GM18907 (cell line): ENCODE results near the gene BTBD9.

ENCODE experiments used
- ATAC-seq: cut with Tn5 transposase; IDR thresholded peaks from one replicate; pipeline ENCODE4 v1.9.1; 2021; ENCODE audit warnings: mild to moderate bottlenecking, moderate library complexity; ENCODE audit not compliant: unreplicated experiment

Gene BTBD9

DNA sequence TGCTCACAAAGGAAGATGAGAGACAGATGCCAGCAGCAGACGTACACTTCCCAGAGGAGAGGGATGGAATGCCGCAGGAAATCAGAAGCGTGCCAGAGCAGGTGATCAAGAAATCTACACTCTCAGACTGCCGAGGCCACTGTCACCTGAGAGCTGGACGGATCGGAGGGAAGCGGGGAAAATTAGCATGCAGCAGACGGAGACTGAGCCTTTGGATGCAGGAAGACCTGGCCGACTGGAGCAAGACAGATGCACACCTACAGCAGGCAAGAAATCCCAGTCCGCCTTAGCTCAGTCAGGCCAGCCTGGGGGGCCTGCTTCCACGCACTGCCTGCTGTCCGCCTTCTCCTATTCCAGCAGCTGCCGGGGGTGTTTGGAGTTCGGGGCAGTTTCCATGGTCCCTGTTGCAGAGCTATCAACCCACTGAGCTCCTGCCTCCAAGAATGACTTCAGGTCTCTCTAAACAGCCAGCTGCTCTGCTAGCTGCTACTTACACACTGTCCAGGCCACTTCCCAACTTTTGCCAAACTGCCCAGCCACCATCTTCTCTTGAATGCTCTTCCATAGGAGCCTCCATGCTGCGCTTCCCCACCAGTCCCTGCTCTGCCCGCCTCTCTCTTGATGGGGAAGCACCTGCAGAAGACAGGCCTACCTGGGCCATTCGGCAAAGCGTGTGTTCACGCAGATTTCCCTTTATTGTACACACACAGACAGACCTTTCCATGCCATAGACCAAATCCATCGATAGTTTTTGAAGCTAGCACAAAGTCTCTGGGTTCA lies 451.7 kb downstream of the BTBD9 start:
- ATAC-seq, result no peak

GRCh38 chr6:38187325-38187724 lies 452.4 kb downstream of the BTBD9 start:
- ATAC-seq, result no peak

- ATAC-seq, result no peak
Measured at GRCh38 chr6:38185752-38186151, 454.0 kb downstream of the BTBD9 start.

DNA sequence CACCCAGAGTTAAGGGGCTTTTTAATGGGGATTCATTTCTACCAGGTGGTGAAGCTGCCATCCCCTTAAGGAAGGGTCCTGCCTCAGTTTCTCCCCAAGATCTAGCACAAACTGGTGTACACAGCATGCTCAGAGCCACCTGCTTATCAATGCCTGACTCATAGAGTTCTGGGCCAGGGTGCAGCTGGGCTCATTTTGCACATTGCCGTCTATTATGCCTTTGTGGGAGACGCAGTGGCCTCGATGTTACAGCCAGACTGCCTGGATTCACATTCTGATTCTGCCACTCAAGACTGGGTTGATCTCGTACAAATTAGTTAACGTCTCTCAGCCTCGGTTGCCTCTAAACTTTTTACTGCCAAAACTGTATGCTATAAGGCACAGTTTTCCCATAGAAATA lies 454.5 kb downstream of the BTBD9 start:
- ATAC-seq, result no peak

DNA sequence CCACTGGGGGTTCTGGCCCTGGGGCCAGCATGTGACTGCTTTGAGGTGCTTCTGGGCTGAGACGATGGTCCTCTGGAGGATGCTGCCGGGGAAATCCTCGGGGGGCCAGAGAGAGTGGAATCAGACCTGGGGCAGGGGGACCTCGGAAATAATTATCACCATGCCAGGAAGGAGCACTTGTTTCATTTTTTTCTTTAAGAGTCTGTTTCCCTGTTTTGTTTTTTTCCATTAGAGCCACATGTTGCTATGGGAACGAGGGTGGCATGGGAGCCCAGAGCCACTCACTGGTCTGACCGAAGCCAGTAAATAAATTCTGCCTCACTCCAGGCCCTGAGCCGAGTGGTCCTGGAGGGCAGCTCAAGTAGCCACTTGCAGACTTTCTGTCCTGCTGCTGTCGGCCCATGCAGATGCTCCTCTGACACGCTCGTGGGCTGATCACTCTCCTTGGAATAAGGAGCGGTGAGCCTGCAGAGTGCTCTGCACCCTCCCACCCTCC lies 455.1 kb downstream of the BTBD9 start:
- no peak for ATAC-seq

- ATAC-seq, result no peak
Measured at GRCh38 chr6:38183856-38184584, 455.7 kb downstream of the BTBD9 start.

GRCh38 chr6:38182426-38182825 lies 457.3 kb downstream of the BTBD9 start:
- ATAC-seq, result no peak

GRCh38 chr6:38180586-38180985 lies 459.1 kb downstream of the BTBD9 start:
- no peak for ATAC-seq

GRCh38 chr6:38179794-38180430 lies 459.8 kb downstream of the BTBD9 start:
- ATAC-seq, result no peak

DNA sequence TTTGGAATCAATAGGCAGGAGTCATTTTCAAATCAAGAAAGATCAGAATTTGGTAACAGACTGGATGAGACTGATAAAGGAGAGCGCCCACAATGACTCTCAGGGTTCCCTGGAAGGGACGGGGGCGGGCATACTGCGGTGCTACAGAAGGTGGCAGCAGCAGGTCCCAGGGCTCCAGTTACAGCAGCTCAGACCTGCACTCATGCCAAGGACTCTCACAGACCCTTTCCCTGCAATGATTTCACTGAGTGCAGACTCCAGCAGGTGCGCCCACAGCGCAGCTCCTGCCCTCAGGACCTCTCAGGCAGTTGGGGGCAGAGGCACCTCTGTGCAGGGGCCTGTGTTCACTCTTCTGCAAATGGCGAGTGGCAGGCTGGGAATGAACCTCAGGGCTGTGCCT lies 460.4 kb downstream of the BTBD9 start:
- ATAC-seq, result no peak

- no peak for ATAC-seq
Measured at GRCh38 chr6:38178584-38178886, 461.2 kb downstream of the BTBD9 start.

GRCh38 chr6:38177882-38178583 lies 461.7 kb downstream of the BTBD9 start:
- no peak for ATAC-seq

- ATAC-seq, result no peak
Measured at GRCh38 chr6:38176797-38177751, 462.7 kb downstream of the BTBD9 start.

- no peak for ATAC-seq
Measured at GRCh38 chr6:38175786-38176185, 463.9 kb downstream of the BTBD9 start.

- no peak for ATAC-seq
Measured at GRCh38 chr6:38174806-38175495, 464.8 kb downstream of the BTBD9 start.

GRCh38 chr6:38174315-38174714 lies 465.4 kb downstream of the BTBD9 start:
- ATAC-seq, result no peak

DNA sequence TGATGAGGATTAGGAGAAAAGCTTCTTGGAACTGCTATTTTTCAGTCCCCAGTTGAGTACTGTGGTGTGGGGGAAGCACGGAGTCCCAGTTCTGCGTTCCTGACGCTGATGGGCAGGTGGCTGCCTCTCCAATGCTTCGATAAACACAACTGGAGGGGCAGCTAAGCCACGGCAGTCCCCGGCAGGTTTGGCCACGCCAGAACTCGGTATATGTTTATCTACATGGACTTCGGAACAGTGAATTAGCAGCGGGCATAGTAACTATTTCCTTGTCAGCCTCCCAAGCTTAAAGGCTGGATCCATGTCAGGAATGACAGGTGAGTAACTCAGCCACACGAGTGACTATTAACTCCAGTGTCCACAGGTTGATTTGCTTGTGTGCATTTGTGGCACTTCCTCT lies 465.8 kb downstream of the BTBD9 start:
- ATAC-seq, result no peak

GRCh38 chr6:38172739-38173410 lies 466.9 kb downstream of the BTBD9 start:
- ATAC-seq, result no peak
